Mucosa of stomach (tissue), 1 donor: ENCODE results near the gene TRIM10.
A peak's percentile ranks its signal among the peaks of the same experiment; 100 is the strongest.

Experiments
- H3K27me3 ChIP-seq: one replicate; pipeline ENCODE4 v1.7.0; 2013; ENCODE audit warnings: mild to moderate bottlenecking, low read length; ENCODE audit not compliant: control insufficient read depth, insufficient read depth
- H3K36me3 ChIP-seq: one replicate; pipeline ENCODE4 v1.7.0; 2013; ENCODE audit warnings: low read length; ENCODE audit not compliant: control insufficient read depth, insufficient read depth
- H3K4me1 ChIP-seq: one replicate; pipeline ENCODE4 v1.7.0; 2013; ENCODE audit warnings: mild to moderate bottlenecking, low read length; ENCODE audit not compliant: control insufficient read depth, insufficient read depth
- H3K4me3 ChIP-seq: one replicate; pipeline ENCODE4 v1.7.0; 2013; ENCODE audit warnings: low read length
- H3K9ac ChIP-seq: one replicate; pipeline ENCODE4 v1.7.0; 2013; ENCODE audit warnings: mild to moderate bottlenecking, low read length, moderate library complexity
- H3K9me3 ChIP-seq: one replicate; pipeline ENCODE4 v1.7.0; 2013; ENCODE audit warnings: mild to moderate bottlenecking, low read length, moderate library complexity; ENCODE audit not compliant: control insufficient read depth
- donor health status: Pancreatic carcinoma.

The TRIM10 gene, protein sequence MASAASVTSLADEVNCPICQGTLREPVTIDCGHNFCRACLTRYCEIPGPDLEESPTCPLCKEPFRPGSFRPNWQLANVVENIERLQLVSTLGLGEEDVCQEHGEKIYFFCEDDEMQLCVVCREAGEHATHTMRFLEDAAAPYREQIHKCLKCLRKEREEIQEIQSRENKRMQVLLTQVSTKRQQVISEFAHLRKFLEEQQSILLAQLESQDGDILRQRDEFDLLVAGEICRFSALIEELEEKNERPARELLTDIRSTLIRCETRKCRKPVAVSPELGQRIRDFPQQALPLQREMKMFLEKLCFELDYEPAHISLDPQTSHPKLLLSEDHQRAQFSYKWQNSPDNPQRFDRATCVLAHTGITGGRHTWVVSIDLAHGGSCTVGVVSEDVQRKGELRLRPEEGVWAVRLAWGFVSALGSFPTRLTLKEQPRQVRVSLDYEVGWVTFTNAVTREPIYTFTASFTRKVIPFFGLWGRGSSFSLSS

DNA sequence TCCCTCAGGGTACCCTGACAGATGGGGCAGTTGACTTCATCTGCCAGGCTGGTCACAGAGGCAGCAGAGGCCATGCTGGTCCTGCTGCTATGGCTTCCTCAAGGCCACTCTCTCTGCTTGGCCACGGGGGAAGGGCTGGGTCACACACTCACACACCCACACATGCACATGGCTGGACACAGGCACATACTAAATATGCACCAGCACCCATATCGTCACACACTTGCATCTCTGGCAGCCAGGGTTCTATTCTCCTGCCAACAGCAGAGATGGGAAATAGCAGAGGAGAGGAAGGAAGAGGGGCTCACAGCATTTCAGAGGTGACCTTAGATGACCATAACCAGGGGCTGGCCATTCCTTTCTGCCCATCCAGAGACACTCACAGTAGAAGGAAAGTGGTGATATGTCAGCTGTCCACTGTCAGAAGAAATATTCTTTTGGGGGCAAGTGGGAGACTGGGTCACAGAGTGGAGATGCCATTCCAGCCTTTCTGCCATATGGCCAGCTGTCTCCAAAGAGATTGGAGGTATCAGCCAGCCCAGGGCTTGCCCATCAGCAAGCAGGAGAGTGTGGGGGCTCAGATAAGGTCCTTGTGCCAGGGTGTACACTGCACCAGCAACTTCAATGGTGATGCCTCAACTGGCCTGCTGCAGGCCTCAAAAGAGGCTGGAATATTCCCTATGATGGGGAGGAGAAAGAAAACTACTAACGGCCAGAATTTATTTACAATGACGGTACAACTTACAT, at the start of gene TRIM10:
TSS of gene TRIM10 (minus strand) at position 427 of the 747 bp plus-strand sequence. CDS start at position 74, 353 bp downstream.
- H3K9me3 ChIP-seq: no peaks in the 10 kb centered on the region
- H3K27me3 ChIP-seq: no peaks in the 10 kb centered on the region
- no peaks in the 10 kb centered on the region for H3K36me3 ChIP-seq
- no peak within 1 kb of the TSS for H3K4me3 ChIP-seq
- H3K4me1 ChIP-seq: peaks cover 22% of the 10 kb centered on the region
- no peak within 1 kb of the TSS for H3K9ac ChIP-seq

DNA sequence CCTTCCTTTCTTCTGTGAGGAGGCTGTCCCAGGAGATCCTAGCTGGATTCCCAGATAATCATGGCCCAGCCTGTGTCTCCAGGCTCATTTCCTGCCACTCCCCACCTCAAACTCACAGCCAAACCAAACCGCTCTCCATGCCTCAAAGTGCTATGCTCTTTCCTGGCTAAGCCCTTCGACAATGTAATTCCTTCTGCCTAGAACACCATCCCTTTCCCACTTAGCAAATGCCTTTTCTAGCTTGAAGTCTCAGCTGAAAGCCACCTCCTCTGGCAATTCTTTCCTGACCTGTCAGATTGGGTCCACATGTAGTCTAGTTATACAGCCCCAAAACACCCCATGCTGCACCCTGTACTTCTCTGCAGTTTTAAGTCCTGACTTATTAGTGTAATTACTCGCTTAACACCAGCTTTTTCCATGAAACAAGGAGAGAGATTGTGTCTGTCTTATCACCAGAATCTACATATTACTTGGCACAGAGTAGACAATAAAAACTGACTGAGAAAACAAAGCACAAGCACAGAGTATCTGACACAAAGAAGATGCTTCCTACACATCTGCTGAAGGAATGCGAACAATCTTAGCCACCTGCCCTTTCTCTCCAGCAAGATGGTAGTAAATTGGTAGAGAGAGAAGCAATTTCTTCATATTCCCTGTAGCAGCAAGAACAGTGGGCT, 46.7 kb upstream of the TRIM10 start:
- Histone ChIP-seq H3K27me3 (no peaks in the 10 kb centered on the region), H3K9me3 (no peaks in the 10 kb centered on the region), H3K4me3 (no peak overlapping the region), H3K36me3 (no peaks in the 10 kb centered on the region), H3K4me1 (peaks cover 45% of the 10 kb centered on the region), H3K9ac (peak overlapping the region; percentile 10)

DNA sequence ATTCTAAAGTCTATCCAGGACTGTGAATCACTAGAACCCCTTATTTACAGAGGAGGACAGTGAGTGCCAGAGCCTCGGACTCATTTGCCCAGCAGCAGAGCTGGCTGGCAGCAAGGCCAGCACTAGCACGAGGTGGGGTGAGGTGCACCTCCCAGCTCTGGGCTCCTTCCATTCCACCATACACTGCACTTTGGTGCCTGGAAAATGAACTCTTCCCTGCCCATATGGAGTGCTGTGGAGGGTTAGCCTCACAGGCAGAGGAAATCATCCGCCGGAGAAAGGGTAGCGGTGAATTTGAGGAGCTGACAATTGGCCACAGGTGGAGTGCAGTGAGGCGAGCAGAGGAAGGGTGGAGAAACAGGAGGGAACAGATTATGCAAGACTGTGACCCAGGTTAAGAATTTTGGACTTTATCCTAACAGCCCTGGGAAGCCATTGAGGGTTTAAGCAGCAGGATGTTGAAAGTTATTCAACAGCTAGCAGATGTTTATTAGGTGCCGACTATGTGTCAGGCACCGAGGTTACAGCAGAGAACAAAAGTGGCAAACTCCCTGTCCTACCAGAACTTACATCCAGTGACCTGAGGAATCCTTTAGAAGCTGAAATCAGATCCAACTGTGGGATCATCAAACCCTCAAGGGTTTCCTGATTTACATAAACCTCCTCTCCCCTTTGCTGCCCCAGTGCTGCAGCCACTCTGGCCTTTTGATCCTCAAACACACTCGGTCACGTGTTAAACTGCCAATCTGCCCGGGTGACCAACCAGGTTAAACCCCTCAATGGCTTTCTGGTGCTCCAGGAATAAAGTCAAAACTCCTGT, 46.0 kb upstream of the TRIM10 start:
- no peaks in the 10 kb centered on the region for H3K9me3 ChIP-seq
- no peaks in the 10 kb centered on the region for H3K27me3 ChIP-seq
- peaks cover 42% of the 10 kb centered on the region for H3K4me1 ChIP-seq
- H3K4me3 ChIP-seq: no peak overlapping the region
- H3K9ac ChIP-seq: peak overlapping the region; percentile 10
- no peaks in the 10 kb centered on the region for H3K36me3 ChIP-seq

DNA sequence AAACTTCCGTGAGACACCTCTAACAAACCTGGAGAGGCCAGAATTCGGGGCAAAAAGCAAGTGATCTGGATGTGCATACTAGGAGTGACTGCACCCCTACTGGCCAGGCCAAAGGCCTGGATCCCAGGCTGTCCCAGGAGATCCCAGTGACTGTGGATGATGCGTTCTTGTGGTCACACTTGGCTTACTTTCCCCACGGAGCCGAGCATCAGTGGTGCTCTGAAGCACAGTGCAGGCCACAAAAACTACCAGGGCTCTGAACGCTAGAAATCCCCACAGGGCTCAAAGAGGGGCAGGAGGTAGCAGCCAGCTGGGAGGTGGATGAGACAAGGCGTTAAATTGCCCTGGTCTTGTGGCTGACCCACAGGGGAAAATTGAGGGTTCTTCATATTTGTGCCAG, 45.1 kb upstream of the TRIM10 start:
- Histone ChIP-seq H3K4me1 (peaks cover 41% of the 10 kb centered on the region), H3K9ac (no peak overlapping the region), H3K36me3 (no peaks in the 10 kb centered on the region), H3K4me3 (no peak overlapping the region), H3K27me3 (no peaks in the 10 kb centered on the region), H3K9me3 (no peaks in the 10 kb centered on the region)

DNA sequence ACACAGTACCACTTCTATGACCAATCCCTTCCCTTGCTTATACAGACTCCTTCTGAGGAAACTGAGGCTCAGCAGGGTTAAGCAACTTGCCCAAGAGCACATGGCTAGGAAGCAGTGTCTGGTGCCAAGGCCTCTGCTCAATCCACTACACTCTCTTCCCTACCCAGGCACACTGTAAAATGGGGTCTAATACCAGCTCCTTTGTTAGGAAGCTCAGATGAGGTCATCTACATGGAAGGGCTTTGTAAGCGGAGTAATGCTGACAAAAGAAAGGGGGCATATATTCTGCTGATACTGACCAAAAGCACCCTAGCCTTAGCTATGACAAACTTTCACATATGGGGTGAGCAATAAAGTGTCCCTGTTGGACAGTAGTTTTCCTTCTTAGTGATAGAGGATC, 43.1 kb upstream of the TRIM10 start:
- H3K27me3 ChIP-seq: no peaks in the 10 kb centered on the region
- no peaks in the 10 kb centered on the region for H3K9me3 ChIP-seq
- H3K36me3 ChIP-seq: no peaks in the 10 kb centered on the region
- no peak overlapping the region for H3K4me3 ChIP-seq
- no peak overlapping the region for H3K9ac ChIP-seq
- peaks cover 37% of the 10 kb centered on the region for H3K4me1 ChIP-seq

DNA sequence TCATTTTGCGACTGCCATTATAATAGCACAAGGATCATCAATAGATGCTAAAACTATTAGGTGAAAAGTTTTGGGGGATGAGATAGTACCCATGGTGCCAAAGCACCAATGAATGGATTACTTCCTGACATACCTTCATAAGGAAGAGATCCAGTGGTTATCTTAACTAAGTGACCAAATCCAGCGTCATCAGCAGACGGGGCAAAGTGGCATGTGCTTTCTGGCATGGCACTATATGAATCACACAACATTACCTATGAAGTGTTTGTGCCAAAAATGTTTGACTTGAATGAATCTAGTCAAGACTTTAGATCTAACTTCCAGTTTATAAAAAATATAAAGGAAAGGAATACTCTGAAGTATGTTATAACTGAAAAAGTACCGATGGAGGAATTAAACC, 41.4 kb upstream of the TRIM10 start:
- no peaks in the 10 kb centered on the region for H3K27me3 ChIP-seq
- no peaks in the 10 kb centered on the region for H3K9me3 ChIP-seq
- no peak overlapping the region for H3K9ac ChIP-seq
- no peak overlapping the region for H3K4me3 ChIP-seq
- H3K4me1 ChIP-seq: peaks cover 23% of the 10 kb centered on the region
- H3K36me3 ChIP-seq: peaks cover 9% of the 10 kb centered on the region

DNA sequence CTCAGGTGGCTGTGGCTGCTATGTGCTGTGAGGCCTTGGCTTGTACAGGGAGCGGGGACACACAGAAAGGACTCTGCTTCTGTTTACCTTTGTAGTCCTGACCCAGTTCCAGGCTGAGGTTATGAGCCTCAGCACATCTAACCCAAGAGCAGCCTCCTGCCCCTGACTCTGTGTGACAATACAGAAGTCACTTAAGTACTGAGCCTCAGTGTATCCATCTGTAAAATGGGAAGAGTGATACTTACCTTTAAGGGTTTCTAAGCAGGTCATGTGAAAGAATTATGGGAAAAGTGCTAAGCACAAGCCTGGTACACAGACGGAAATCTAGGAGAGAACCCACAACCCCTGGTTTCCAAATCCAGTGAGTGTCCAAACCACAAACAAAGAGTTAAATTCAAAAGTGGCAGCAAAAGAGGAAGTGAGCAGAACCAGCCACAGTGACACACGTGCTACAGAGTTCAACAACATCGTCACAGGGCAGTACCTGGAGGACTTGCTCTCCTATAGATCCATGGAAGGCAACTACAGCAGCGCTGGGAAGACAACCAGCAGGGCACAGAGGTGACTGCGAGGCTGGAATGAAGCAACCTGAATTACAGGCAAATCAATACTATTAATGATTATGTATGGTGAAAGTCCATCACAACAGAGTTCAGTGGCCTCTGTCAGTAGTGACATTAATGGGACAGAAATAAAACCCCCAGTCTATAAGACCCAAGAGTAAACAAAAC, 39.7 kb upstream of the TRIM10 start:
- H3K36me3 ChIP-seq: peaks cover 9% of the 10 kb centered on the region
- H3K4me3 ChIP-seq: no peak overlapping the region
- H3K9me3 ChIP-seq: no peaks in the 10 kb centered on the region
- H3K9ac ChIP-seq: no peak overlapping the region
- no peaks in the 10 kb centered on the region for H3K27me3 ChIP-seq
- peaks cover 14% of the 10 kb centered on the region for H3K4me1 ChIP-seq

DNA sequence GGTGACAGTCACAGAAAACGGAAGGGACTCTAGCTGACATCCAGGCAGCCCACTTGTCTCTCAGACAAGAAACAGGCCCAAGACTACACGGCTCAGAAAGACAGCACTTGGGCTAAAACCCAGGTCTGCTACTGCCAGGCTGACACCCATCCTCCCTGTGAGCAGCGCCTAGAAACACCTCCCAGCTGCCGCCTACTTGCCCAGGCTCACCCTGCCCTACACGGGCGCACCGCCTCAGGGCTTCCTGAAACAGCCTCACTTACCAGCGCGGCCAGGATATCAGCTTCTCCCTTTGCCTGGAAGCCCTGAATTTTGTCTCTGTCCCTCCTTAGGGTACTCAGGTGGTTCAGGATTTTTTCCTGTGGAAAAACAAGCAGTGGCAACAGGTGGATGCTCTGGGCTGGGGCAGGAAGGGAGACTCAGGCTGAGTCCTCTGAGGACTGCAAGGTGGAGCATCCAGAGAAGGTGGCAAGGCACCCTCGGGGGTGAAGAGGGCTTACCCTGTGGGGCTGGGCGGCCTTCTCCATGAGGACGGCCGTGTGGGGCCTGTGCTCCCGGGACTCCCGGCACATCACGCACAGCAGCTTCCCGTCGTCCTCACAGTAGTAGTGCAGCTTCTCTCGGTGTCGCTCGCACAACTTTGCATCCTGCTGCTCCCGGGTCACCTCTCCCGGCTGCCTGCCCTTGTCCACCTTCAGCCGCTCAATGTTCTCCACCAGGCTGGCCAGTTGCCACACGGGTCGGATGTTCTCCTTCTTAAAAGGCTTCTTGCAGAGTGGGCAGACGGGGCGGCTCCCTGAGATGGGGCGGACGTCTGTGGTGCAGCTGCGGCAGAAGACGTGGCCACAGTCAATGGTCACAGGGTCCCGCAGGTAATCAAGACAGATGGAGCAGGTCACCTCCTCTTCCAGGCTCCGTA, 37.4 kb upstream of the TRIM10 start:
- H3K27me3 ChIP-seq: no peaks in the 10 kb centered on the region
- H3K9ac ChIP-seq: no peak overlapping the region
- H3K9me3 ChIP-seq: no peaks in the 10 kb centered on the region
- H3K36me3 ChIP-seq: peaks cover 9% of the 10 kb centered on the region
- peaks cover 8% of the 10 kb centered on the region for H3K4me1 ChIP-seq
- no peak overlapping the region for H3K4me3 ChIP-seq

DNA sequence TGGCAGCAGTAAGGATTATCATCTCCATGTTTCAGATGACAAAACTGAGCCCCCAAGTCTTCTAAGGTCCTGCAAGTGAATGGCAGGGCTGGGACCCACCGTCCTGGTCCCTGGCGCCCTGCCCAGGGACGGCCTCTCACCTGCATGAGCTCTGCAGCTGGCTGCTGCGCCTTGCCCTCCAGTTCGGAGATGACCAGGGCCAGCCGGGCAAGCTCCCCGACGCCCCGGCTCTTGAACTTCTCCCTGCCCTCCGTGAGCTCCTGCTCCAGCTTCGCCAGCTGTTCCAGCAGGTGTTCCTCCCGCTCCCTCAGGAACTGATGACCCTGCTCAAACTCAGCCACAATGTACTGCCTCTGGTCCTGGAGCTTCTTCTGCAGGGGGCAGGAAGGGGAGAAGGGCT, 35.4 kb upstream of the TRIM10 start:
- H3K9ac ChIP-seq: no peak overlapping the region
- H3K4me3 ChIP-seq: no peak overlapping the region
- no peaks in the 10 kb centered on the region for H3K27me3 ChIP-seq
- peaks cover 10% of the 10 kb centered on the region for H3K36me3 ChIP-seq
- H3K9me3 ChIP-seq: no peaks in the 10 kb centered on the region
- H3K4me1 ChIP-seq: no peaks in the 10 kb centered on the region

DNA sequence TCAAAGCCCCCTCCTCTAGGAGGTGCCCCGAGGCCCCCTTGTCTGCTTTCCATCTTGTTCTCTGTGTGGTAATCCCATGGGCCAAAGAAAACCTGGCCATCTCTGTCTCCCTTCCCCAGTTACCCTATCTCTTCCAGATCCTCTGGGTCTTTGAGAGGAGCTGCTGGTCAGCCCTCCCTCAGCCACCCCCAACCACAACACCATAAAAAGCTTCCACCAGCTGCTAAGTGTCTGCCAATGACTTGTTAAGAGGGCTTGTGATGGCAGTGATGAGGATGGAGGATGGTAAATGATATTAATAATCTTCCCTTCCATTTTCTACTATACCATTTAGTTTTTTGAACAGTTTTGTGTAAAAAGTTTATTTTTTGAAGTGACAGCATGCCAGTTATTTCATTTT, 34.9 kb upstream of the TRIM10 start:
- H3K9me3 ChIP-seq: no peaks in the 10 kb centered on the region
- H3K4me1 ChIP-seq: no peaks in the 10 kb centered on the region
- H3K4me3 ChIP-seq: no peak overlapping the region
- no peak overlapping the region for H3K9ac ChIP-seq
- H3K27me3 ChIP-seq: no peaks in the 10 kb centered on the region
- peaks cover 14% of the 10 kb centered on the region for H3K36me3 ChIP-seq
